HG03354 (cell line): ENCODE results near the gene CPM.
"Not testable (repeated sequence)": the region's sequence is repeated elsewhere in the genome, so short reads cannot be mapped to it uniquely, and the experiment has no call there.

Experiments
- ATAC-seq: cut with Tn5 transposase; IDR thresholded peaks from one replicate; pipeline ENCODE4 v1.9.1; 2021; ENCODE audit warnings: mild to moderate bottlenecking; ENCODE audit not compliant: unreplicated experiment, poor library complexity, severe bottlenecking

The CPM gene

DNA sequence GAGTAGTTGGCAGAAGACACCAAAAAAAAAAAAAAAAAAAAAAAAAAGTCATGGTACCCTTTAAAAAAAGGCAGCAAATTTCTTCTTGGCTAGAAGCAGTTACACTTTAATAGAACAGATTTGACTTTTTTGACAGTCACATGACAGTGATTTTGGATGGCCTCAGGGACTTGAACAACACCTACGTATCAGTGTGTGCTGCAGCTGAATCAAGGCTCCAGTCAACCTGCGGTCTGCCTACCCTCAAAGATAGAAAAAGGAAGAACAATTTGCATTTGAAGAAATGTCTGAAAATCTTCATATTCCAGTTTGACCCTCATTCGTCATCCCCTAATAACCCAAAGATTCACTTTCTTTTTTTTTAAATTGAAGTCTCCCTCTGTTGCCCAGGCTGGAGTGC, 71.1 kb downstream of the CPM start:
- ATAC-seq: no peak

DNA sequence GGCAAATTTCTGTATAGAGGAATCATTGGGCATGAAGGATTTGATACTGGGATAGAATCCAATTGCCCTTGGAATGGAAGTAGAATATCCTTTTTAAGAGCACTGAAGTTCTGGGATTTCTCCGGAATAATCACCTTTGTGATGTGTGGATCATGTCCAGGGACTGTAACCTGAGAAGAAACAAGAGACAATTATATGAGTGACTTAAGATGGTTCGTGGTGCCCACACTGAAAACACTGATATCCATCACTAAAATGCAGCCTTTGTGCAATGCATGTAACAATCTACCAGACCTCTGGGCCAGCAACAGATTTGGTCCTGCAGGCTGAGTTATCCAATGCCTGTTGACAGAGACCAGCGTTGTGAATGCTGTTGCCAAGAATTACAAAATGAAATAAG, 76.5 kb downstream of the CPM start:
- no peak for ATAC-seq

DNA sequence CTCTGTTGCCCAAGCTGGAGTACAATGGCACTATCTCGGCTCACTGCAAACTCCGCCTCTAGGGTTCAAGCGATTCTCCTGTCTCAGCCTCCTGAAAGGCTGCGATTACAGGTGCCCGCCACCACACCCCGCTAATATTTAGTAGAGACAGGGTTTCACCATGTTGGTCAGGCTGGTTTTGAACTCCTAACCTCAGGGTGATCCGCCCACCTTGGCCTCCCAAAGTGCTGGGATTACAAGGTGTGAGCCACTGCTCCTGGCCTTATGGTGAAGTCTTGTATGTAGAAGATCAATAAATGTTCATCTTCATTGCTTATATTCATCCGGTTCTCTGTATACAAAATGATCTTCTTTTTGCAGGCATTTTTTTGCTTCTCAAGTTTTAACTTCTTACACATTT, 77.2 kb downstream of the CPM start:
- ATAC-seq: no peak

DNA sequence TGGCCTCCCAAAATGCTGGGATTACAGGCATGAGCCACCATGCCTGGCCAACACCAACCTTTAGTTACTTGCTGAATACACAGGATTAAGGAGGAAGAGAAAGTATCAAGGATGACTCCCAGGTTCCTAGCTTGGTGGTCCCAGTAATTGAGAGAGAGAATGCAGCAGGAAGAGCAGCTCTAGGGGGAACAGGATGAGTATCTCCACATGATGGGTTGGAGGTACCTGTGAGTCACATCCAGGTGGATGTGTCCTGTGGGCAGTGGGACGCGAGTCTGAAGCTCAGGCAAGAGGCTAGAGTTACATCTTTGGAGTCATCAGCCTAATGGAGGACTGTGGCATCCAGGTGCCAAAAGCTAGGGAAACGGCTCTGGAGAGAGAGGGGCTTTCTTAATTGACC, 77.9 kb downstream of the CPM start:
- no peak for ATAC-seq

DNA sequence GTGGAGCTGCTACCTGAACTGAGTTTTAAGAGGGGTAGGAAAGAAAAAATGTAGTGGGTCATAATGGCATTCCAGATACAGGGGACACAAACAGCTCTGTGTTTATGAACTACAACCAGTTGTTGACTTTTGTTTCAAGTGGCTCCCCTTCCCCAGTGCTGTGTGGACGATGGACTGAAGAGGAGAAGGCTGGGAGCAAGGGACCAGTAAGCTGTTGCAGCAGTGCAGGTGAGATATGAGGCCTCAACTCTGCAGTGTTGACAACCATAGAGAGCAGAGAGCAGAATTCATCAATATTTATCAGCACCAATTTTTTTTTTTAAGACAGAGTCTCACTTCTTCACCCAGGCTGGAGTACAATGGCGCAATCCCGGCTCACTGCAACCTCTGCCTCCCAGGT, 78.4 kb downstream of the CPM start:
- no peak for ATAC-seq

DNA sequence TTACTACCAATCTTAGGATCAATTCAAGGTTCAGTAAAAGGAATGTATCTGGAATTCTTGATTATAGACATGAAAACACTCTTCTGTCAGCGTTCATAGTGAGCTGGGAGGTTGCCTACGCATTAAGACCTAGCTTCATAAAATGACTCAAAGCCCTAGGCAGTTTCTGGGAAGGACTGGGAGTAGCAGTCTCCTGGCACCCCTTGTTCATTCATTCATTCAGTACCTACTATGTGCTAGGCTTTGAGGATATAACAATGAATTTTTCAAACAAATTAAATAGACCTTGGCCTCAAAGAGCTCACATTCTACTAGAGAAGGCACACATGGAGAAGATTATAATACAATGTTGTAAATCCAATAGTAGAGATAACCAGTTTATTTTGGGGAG, 78.9 kb downstream of the CPM start:
- no peak for ATAC-seq

DNA sequence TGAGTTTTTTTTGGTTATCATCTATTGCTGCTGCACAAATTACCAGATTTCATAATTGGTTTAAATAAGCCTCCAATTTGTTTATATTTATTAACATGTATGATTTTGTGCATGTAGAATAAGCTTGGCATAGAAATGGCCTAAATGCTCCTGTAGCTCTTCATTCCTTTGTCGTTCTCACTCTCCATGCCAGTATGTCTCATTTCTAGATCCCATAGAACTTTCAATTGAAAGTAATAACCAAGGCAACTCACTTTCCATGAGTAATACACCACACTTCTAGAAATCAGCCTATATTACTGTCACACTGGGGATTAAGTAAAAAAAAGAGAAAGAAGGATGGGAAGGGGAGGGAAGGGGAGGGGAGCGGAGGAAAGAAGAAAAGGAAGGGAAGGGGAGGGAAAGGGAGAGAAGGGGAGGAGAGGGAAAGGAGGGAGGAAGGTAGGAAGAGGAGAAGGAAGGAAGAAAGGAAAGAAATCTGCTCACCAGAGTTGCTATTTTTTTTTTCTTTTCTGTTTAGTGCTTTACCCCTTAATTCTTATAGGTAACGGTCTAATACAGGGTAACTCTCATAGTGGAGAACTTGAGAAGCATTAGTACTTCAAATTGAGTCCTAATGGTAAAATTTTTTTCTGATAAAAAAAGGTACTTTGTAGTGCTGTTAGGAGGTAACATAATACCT, 79.4 kb downstream of the CPM start:
- no peak for ATAC-seq

DNA sequence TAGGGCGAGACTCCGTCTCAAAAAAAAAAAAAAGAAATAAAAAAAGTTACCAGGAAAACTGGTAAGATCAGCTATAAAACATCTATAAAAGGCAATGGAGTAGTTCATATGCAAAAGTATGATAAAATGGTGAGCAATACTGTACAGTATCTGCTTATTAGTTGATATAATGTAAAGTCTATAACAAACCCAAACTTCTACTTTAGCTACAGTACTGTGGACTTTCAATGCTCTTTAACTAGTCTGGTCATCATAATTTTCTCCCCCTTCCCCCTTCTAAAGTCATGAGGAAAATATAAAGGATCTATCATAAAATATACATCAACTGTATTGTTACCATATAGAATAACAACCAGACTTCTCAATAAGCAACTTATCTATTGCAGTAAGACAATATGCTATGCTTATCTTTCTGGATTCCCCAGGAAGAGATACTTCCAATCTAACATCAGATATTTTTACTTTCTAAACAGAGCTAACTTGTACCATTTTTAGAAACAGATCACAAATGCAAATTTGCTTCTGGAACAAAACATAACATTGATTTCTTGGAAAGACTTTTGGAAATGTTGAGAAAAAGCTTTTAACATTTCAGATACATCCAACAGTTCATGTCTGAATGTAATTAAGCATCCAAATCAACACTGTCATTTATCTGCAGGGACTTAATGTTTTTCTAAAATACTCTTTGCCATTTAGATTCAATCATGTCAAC, 81.2 kb downstream of the CPM start:
- ATAC-seq: no peak

DNA sequence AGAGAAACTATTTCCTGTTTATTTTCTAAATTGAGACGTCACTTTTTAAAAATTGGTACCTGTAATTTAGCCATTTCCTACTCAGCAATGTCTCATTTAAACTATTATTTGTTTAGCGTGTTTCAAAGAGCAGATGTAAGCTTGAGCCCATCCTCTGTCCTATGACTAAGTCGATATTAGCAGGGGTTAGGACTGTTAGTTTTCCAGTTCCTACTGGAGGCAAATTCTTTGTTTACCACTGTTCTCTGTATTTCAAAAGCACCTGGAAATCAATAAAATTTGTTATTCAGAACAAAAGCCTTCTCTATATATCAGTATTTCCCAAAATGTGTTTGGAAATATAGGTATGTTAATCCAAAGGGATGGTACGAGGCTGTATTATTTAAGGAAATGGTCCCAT, 82.6 kb downstream of the CPM start:
- no peak for ATAC-seq

DNA sequence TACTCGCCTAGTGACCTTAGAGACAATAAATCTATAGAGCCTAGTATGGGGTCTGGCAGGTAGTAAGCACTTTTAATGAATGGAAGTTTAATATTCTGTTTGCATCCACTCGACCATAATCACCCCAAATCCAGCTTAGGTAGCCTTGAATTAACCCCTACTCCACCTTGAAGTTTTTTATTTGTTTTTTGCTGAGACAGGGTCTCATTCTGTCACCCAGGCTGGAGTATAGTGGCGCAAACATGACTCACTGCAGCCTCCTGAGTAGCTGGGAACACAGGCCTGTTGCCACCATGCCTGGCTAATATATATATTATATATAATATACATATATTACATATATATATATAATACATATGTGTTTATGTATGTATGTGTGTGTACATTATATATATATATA, 86.2 kb downstream of the CPM start:
- ATAC-seq: no peak

DNA sequence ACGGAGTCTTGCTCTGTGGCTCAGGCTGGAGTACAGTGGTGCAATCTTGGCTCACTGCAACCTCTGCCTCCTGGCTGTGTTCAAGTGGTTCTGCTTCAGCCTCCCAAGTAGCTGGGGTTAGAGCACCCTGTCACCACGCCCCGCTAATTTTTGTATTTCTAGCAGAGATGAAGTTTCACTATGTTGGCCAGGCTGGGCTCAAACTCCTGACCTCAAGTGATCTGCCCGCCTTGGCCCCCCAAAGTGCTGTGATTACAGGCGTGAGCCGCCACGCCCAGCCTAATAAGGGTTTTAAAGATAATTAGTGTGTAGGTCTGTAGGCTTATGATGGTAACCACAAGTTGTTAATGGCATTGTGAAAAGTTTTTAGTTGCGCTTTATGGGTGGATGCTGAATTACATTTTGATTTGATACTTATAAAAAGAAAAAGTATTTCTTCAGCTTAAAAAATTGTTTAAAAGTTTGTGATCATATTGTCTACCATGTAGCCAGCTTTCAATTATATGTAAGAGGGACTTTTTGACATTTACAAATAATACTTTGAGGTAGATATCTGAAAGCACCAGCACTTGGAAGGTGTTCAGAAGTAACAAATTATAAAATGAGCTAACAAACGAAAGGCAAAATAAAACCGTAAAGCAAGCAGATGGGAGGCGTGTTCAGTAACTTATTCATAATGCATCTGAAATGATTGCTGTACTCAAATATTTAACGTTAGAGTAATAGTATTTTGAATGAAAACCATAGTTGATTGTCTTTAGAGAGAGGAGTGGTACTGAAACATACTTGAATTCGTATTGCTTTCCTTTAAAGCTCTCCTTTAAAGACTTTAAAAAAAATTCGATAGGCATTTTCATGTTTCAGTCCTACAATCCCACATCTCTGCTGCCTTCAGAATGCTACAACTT, 87.9 kb downstream of the CPM start:
- ATAC-seq: no peak

DNA sequence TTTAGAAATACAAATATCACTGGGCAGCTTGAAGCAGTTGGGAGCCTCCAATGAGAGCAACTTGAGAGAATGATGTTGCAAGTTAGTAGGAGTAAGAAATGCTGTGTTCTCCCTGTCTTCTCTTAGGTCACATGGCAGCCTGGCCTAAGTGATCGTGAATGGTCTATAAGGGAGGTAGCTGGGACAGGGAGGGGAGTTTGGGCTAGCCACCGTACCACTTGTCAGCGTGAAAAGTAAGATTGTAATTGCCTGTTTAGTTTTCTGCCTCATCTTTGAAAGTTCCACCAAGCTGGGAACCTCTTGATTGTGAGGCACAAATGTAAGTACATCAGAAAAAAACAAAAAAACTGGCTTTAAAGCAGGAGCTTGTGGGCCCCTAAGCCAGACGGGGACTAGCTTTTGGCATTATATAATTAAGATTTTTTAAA, 88.6 kb downstream of the CPM start:
- no peak for ATAC-seq

DNA sequence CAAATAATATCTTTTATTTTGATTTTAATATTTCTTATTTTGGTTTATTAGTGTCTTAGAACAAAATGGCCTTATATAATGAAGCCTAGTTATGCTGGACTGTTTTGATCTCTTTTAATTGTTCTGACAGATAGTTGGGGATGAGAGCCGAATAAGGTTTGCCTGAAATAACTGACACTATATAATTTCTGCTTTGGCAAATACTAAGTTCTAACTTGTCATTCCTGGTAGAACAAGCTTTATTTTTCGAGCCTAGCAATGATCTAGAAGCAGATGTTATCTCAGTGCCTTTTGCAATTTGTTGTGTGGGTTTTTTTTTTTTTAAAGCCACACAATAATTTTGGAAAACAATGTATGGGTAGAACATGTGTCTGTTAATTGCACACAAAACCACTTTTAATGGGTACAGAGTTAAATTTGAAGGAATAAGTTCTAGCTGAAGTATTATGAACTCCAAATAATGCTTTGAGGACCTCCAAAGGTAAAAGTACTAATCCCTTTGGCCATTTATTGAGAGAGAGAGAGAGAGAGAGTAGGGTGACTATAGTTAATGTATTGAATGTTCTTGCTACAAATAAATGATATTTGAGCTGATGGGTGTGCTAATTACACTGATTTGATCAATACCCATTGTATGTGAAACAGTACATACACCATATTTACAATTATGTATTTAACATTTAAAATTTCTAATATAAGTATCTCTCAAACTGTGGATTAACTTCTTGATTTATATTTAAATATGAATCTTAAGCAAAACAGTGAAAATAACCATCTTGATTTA, 90.0 kb downstream of the CPM start:
- ATAC-seq: no peak

DNA sequence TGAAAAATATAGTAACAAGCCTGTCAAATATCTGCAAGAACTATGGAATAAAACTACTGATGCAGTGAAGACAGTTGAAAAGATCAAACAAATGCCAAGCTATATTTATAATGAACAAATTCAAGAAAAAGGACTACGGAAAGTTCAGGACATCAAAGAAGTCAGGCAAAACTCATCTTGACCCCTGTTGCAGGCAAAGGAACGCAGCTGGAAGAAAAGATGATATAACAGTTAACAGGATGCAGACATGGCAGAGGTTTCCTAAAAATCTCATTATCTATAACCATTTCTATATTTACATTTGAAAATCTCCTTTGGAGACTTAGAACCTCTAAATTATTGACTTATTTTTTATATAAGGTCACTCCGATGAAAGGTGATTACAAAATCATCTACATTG, 90.8 kb downstream of the CPM start:
- ATAC-seq: no peak

DNA sequence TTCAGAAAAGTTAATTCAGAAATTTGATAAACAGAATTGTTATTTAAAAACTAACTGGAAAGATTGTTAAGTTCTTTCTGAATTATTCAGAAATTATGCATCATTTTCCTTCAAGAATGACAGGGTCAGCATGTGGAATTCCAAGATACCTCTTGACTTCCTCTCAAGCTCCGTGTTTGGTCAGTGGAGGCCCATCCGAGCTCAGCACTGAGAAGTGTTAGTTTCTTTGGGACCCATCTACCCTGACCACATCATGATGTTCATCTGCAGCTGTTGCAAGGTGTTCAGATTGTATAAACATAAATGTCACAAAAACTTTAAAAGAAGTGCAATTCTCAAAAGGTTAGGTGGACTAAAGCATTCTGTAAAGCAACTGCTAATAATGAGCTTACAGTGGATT, 91.3 kb downstream of the CPM start:
- no peak for ATAC-seq

DNA sequence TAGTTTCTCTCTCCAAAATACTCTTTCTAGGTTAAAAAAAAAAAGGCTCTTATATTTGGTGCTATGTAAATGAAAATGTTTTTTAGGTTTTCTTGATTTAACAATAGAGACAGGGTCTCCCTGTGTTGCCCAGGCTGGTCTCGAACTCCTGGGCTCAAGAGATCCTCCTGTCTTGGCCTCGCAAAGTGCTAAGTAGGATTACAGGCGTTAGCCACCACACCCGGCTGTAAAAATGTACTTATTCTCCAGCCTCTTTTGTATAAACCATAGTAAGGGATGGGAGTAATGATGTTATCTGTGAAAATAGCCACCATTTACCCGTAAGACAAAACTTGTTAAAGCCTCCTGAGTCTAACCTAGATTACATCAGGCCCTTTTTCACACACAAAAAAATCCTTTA, 91.8 kb downstream of the CPM start:
- ATAC-seq: not testable (repeated sequence)

DNA sequence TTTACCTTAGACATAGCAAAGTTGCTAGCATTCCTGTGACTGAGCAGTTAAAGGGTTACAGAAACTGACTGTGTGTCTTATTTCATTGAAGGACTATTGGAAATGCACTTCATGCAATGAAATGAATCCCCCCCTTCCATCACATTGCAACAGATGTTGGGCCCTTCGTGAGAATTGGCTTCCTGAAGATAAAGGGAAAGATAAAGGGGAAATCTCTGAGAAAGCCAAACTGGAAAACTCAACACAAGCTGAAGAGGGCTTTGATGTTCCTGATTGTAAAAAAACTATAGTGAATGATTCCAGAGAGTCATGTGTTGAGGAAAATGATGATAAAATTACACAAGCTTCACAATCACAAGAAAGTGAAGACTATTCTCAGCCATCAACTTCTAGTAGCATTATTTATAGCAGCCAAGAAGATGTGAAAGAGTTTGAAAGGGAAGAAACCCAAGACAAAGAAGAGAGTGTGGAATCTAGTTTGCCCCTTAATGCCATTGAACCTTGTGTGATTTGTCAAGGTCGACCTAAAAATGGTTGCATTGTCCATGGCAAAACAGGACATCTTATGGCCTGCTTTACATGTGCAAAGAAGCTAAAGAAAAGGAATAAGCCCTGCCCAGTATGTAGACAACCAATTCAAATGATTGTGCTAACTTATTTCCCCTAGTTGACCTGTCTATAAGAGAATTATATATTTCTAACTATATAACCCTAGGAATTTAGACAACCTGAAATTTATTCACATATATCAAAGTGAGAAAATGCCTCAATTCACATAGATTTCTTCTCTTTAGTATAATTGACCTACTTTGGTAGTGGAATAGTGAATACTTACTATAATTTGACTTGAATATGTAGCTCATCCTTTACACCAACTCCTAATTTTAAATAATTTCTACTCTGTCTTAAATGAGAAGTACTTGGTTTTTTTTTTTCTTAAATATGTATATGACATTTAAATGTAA, 93.5 kb downstream of the CPM start:
- ATAC-seq: no peak

DNA sequence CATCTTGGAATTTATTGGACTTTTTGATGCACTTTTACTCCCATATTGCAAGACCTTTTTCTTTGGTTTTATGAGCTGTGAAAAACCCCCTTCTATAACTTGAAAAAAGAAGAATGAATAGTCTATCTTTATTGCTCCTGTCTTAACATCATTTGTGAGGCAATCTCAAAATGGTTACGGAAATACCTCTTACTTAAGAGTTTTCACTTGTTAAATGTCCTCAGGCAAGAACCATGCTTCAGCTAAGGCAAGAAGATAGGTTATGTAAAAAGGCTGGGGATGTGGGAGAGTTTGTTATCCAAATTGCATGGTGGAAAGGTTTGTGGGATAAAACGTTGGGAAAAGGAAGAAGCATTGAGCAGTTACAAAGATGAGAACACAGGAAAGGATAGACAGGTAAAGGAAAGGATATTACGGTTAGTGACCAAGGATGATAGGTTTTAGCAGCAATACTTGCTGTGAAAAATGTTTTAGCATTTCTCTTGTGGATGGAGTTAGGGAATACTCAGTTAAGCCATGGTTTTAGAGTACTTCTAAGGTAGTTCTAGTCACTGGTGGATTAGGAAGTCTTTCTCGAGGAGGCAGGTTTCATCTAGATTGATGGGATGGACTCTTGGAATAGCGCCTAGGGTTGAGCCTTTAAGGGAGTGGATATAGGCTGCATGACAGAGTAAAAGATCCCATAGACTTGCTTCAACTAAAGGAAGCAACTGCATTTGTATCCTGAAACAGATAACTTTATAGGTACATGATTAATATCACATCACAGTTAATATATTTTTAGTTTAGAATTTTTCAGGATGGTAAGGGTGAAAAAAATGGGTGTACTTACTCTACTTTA, 94.7 kb downstream of the CPM start:
- ATAC-seq: no peak
